Measurements from ENCODE around the gene KCNN3. TPM values are rescaled to one million over a fixed set of nuclear protein-coding genes. Genes with fewer than 3 reads are reported as not detected.
A peak's percentile ranks its signal among the peaks of the same experiment; 100 is the strongest.

Gene KCNN3
- total and polyA plus RNA-seq, 8 donors = 1.9 to 3.1 (median 2.3) TPM

- Histone ChIP-seq H3K36me3 (no peaks in the 10 kb centered on the region), H3K4me3 (no peak overlapping the region), H3K9me3 (no peaks in the 10 kb centered on the region), H3K4me1 (no peaks in the 10 kb centered on the region), H3K27ac (no peak overlapping the region), H3K27me3 (no peaks in the 10 kb centered on the region)
- peak in 1 of 4 donors; percentile 18 for DNase-seq
- no peak for ATAC-seq
- intact Hi-C loops (cut with DNase I) = no loop called here
- TF ChIP-seq CTCF (IDR thresholded peaks at IDR 0.05) = no peak
Measured at GRCh38 chr1:154901591-154901990, 31.5 kb upstream of the KCNN3 start.

GRCh38 chr1:154899041-154899440, 29.0 kb upstream of the KCNN3 start:
- DNase-seq (no peak), ATAC-seq (no peak)
- intact Hi-C loops (cut with DNase I) = no loop called here
- Histone ChIP-seq H3K27ac (no peak overlapping the region), H3K4me3 (no peak overlapping the region), H3K36me3 (no peaks in the 10 kb centered on the region), H3K4me1 (no peaks in the 10 kb centered on the region), H3K27me3 (no peaks in the 10 kb centered on the region), H3K9me3 (no peaks in the 10 kb centered on the region)
- TF ChIP-seq CTCF (IDR thresholded peaks at IDR 0.05) = no peak

- Histone ChIP-seq H3K27me3 (no peaks in the 10 kb centered on the region), H3K36me3 (no peaks in the 10 kb centered on the region), H3K4me3 (no peak overlapping the region), H3K4me1 (no peaks in the 10 kb centered on the region), H3K9me3 (no peaks in the 10 kb centered on the region), H3K27ac (no peak overlapping the region)
- DNase-seq (no peak), ATAC-seq (no peak)
- no peak for TF ChIP-seq CTCF (IDR thresholded peaks at IDR 0.05)
- intact Hi-C loops (cut with DNase I) = no loop called here
Measured at GRCh38 chr1:154896771-154897286, 26.7 kb upstream of the KCNN3 start.

GRCh38 chr1:154895798-154896197, 25.7 kb upstream of the KCNN3 start:
- Histone ChIP-seq H3K27ac (no peak overlapping the region), H3K9me3 (no peaks in the 10 kb centered on the region), H3K4me3 (no peak overlapping the region), H3K27me3 (no peaks in the 10 kb centered on the region), H3K36me3 (no peaks in the 10 kb centered on the region), H3K4me1 (no peaks in the 10 kb centered on the region)
- ATAC-seq (no peak), DNase-seq (no peak)
- no peak for TF ChIP-seq CTCF (IDR thresholded peaks at IDR 0.05)
- intact Hi-C loops (cut with DNase I) = no loop called here

GRCh38 chr1:154891452-154891851, 21.4 kb upstream of the KCNN3 start:
- Histone ChIP-seq H3K9me3 (no peaks in the 10 kb centered on the region), H3K36me3 (no peaks in the 10 kb centered on the region), H3K27ac (no peak overlapping the region), H3K27me3 (no peaks in the 10 kb centered on the region), H3K4me1 (no peaks in the 10 kb centered on the region), H3K4me3 (no peak overlapping the region)
- ATAC-seq = no peak
- intact Hi-C loops (cut with DNase I) = no loop called here
- TF ChIP-seq CTCF (IDR thresholded peaks at IDR 0.05) = no peak
- no peak for DNase-seq

All from left lung (tissue), 10 donors.